Measurements from ENCODE around the gene PITPNM3.

PITPNM3 gene

GRCh38 chr17:6476076-6476809 lies 80.1 kb downstream of the PITPNM3 start:
- DNase-seq = no peak

- no peak for DNase-seq
Measured at GRCh38 chr17:6475411-6475810, 80.9 kb downstream of the PITPNM3 start.

- DNase-seq = no peak
Measured at GRCh38 chr17:6474906-6475305, 81.4 kb downstream of the PITPNM3 start.

DNA sequence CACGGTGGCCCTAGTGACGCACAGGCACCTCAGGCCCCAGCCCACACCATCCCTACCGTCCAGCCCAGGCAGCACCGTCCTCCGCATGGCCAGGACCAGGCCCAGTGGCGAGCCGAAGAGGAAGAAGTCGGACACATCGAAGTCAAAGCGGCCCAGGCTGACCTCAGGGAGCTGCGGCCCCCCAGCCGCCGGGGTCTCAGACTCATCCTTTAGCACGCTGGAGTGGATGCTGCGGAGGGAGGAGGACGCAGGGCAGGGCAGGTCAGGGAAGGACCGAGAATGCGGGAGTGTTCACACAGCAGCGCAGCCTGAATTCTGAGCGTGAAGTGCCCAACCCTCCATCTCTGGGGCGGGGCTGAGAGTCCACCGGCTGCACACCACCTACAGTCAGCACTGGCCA lies 82.0 kb downstream of the PITPNM3 start:
- no peak for DNase-seq

DNA sequence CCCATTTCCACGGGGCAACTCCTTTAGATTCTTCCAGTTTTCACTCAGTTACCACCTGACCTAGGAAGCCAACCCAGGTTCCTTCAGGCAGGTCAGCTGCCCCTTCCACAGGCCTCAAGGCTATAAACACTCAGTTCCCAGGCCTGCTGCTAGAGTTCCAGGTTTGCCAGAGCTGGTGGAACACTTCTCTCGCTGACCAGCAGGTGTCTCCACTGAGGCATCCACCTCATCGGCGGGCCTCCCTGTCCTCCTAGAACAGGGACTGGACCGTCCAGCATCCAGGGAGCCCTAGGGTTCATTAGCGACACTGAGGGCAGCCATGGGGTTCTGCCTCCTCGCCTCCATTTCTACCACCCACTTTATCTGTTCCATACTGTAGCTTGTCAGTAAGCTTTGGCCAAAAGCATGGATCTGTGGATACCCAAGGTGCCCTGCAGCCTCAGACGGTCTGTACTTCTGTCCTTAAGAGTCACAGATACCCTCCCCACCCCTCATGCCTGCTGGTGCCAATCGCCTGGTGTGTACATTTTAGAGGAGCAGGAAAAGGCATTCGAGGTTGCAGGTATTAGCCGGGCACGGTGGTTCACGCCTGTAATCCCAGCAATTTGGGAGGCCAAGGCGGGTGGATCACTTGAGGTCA lies 83.1 kb downstream of the PITPNM3 start:
- peak; percentile 68 for DNase-seq

GRCh38 chr17:6472517-6472916 lies 83.8 kb downstream of the PITPNM3 start:
- DNase-seq = no peak

GRCh38 chr17:6471531-6472465 lies 84.6 kb downstream of the PITPNM3 start:
- DNase-seq = no peak

DNA sequence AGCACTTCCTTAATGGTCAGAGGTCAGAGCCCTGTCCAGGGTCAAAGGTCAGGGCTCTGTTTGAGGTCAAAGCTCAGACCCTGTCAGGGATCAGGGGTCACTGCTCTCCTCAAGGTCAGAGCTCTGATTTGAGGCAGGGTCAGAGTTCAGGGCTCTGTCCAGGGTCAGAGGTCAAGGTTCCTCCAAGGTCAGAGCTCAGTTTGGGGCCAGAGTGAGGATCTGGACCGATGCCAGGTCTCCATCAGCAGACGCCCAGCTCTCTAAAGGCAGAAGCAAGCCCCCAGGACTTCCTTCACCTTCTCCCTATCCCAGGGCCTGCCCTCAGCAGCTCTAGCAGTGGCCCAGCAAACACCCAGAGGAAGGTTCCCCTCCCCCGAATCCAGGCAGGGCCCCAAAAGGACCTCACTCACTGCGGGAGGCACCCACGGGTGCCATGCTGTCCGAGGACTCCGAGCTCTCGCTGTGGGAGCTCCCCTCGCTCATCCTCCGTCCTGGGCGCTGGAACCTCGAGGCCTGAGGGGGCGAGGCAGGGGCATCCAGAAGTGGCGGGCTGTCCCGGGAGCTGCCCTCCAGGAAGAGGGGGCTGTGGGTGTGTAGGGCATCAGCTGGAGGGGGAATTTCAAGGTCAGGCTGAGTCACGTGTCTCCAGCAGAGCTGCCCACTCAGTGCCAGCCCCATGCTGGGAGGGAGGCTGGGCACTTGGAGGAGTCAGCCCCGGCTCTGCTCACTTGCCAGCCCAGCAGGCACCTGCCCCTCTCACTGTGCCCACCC lies 85.4 kb downstream of the PITPNM3 start:
- DNase-seq = no peak

GRCh38 chr17:6470146-6470718 lies 86.1 kb downstream of the PITPNM3 start:
- no peak for DNase-seq

- no peak for DNase-seq
Measured at GRCh38 chr17:6468051-6468790, 88.1 kb downstream of the PITPNM3 start.

GRCh38 chr17:6467567-6467966 lies 88.8 kb downstream of the PITPNM3 start:
- no peak for DNase-seq

DNA sequence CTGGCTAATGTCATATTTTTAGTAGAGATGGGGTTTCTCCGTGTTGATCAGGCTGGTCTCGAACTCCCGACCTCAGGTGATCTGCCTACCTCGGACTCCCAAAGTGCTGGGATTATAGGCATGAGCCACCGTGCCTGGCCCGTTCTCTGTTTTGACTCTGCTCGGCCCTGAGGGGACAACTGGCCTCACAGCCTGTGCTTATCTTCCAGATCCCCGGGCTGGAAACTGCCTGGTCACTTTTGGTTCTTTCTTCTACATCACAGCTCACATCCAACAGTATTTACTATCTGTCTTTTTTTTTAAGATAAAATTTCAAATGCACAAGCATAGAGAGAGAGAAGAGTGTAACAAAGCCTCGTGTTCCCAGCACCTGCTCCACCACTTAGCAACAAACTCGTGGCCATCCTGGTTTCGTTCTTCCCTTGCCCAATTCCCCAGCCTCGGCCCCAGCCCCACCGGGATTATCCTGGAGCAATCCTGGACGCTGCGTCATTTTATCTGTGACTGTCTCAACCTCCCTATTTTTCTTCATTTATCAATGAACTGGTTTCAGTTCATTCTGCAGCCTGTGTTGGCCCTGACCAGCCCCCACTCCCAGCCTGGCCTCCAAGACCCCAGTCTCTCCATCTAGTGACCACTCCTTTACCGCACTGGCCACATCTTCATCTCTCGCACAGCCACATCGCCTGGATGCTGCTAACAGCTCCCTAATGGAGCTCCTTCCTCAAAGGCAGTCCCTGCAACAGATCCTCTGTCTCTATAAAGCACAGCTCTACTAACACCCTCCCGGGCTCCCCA lies 91.0 kb downstream of the PITPNM3 start:
- DNase-seq = no peak

DNA sequence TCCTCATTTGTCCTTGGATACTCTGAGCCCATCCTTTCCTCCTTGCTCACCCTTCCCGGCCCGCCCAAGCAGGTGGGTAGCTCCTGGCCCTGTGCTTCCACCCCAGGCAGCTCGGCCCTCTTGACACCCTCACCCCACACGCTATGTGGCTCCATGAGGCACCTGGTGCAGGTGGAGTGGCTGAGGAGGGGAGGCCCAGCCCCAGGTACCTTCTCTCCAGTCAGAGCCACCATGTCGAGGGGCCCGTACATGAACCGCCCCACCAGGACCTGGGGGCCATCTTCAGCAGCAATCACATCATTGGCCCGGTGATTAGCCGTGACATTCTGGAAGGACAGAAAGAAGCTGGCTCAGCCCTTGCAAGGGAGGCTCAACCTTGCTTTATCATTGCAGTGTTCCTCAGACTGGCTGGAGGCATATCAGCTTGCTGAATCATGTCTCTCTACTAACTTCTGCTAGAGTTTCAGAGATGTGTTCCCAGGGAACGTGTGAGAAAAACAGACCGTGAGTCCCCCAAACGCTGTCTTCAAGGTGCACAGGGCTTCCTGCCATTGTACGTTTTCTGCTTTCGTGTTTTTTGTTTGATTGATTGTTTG lies 91.8 kb downstream of the PITPNM3 start:
- no peak for DNase-seq

DNA sequence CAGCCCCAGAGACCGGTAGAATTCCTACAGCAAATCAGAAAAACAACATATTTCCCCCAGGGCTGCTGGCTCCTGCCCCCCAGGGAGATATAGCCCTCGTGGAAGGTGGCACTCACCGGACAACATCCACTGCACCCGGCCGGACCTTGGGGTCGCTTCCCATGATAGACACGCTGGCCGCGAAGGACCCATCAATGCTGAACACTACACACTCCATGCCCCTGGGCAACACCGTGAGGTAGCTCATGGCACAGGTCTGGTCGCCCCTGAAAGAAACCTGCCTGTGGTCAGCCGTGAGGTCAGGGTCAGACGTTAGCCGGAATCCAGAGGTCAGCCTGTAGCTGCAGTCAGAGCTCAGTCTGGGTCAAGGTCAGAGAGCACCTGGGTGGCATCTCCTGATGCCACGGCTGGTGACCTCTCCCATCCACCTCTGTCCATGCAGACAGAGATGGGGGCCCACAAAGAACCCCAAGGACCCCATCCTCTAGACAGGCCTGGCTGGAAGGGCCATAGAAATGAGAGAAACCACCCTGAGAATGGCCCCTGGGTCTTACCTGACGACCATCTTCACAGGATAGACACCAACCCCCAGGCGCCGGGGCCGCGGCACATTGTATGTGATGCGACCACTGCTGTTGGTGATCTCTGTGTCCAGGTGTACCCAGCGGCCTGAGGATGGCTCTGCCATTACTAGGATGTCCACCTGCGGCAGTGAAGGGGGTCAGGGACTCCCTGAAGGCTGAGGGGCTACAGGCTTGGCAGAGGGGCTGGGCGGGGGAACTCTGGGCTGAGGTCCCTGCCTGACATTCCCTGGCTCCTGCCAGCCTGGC lies 92.5 kb downstream of the PITPNM3 start:
- no peak for DNase-seq

DNA sequence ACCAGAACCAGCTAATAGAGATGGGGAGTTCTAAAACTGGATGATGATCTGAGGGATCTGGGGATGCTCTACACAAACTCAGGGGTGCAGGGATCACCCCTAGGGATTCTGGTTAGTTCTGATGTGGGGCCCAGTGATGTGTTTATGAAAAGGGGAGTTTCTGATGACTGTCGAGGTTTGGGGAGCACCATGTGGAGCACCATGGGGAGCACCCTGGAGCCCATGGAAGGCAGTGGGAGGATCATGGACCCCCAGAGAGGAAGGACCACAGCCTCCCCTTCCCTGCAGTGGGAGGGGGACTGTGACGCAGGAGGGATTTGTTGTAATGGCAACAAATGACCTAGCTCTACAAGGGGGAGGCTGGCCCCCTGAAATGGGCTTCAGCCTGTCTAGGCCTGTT lies 93.7 kb downstream of the PITPNM3 start:
- DNase-seq = no peak

GRCh38 chr17:6461792-6462524 lies 94.4 kb downstream of the PITPNM3 start:
- DNase-seq = no peak

GRCh38 chr17:6461246-6461645 lies 95.1 kb downstream of the PITPNM3 start:
- no peak for DNase-seq

GRCh38 chr17:6460531-6461161 lies 95.7 kb downstream of the PITPNM3 start:
- DNase-seq = no peak

Measured in activated naive CD4-positive, alpha-beta T cell treated with anti-CD3 and anti-CD28 coated beads, Interleukin-2, amount 50 U/mL, for 16 hours (primary cell).